GM12878 (cell line): ENCODE data around the gene TMX4. TPM values are rescaled to one million over a fixed set of nuclear protein-coding genes. Genes with fewer than 3 reads are reported as not detected.
A peak's percentile ranks its signal among the peaks of the same experiment; 100 is the strongest.

ENCODE experiments used
- BHLHE40 ChIP-seq, 2 experiments: fragments of 450-650 bp in 1 of 2; IDR thresholded peaks; 2 replicates each; pipeline ENCODE4 v1.6.1; 2011 to 2017; ENCODE audit warnings: low read depth in 2 of 2, borderline replicate concordance in 1 of 2, improper control_type of control experiment in 1 of 2, low read length in 1 of 2, mild to moderate bottlenecking in 1 of 2
- ELK1 ChIP-seq: IDR thresholded peaks from 2 replicates; pipeline ENCODE4 v1.6.1; 2012; ENCODE audit warnings: low read depth, low read length, improper control_type of control experiment
- FOXK2 ChIP-seq: fragments of 450-650 bp; IDR thresholded peaks from 2 replicates; pipeline ENCODE4 v1.6.1; 2017; ENCODE audit warnings: mild to moderate bottlenecking, moderate library complexity
- FOXM1 ChIP-seq: IDR thresholded peaks from 2 replicates; pipeline ENCODE4 v1.6.1; 2012; ENCODE audit warnings: low read depth, mild to moderate bottlenecking, inconsistent platforms, low read length, moderate library complexity
- GATAD2B ChIP-seq: fragments of 450-650 bp; conservative IDR thresholded peaks from 2 replicates; pipeline ENCODE4 v1.6.1; 2017; ENCODE audit warnings: low read depth, mild to moderate bottlenecking, moderate library complexity
- IRF4 ChIP-seq: IDR thresholded peaks from 2 replicates; pipeline ENCODE4 v1.6.1; 2011; ENCODE audit warnings: low read depth, low read length
- IRF5 ChIP-seq: fragments of 450-650 bp; IDR thresholded peaks from 2 replicates; pipeline ENCODE4 v1.6.1; 2017; ENCODE audit warnings: borderline replicate concordance
- JUND ChIP-seq: IDR thresholded peaks from 2 replicates; pipeline ENCODE4 v1.6.1; 2012; ENCODE audit warnings: low read depth, mild to moderate bottlenecking, low read length, improper control_type of control experiment, moderate library complexity
- MEF2B ChIP-seq: fragments of 450-650 bp; IDR thresholded peaks from 2 replicates; pipeline ENCODE4 v1.6.1; 2018; ENCODE audit warnings: mild to moderate bottlenecking, moderate library complexity; ENCODE audit not compliant: partially characterized antibody, poor library complexity, severe bottlenecking
- MLLT1 ChIP-seq: fragments of 450-650 bp; IDR thresholded peaks from 2 replicates; pipeline ENCODE4 v1.6.1; 2016; ENCODE audit warnings: mild to moderate bottlenecking
- MTA3 ChIP-seq: IDR thresholded peaks from 2 replicates; pipeline ENCODE4 v1.6.1; 2012; ENCODE audit warnings: low read length, inconsistent platforms, borderline replicate concordance
- MYB ChIP-seq: fragments of 150-350 bp; IDR thresholded peaks from 2 replicates; pipeline ENCODE4 v1.6.1; 2014; ENCODE audit warnings: mild to moderate bottlenecking, low read depth, low read length, borderline replicate concordance
- NBN ChIP-seq: fragments of 450-650 bp; IDR thresholded peaks from 2 replicates; pipeline ENCODE4 v1.6.1; 2016
- NFIC ChIP-seq: IDR thresholded peaks from 2 replicates; pipeline ENCODE4 v1.6.1; 2012; ENCODE audit warnings: low read depth, mild to moderate bottlenecking, inconsistent platforms, low read length, moderate library complexity
- NFYA ChIP-seq: IDR thresholded peaks from 2 replicates; pipeline ENCODE4 v1.6.1; 2011; ENCODE audit warnings: low read depth, mild to moderate bottlenecking, low read length, improper control_type of control experiment, borderline replicate concordance
- NR2C1 ChIP-seq: fragments of 450-650 bp; IDR thresholded peaks from 2 replicates; pipeline ENCODE4 v1.6.1; 2017; ENCODE audit warnings: antibody characterized with exemption, mild to moderate bottlenecking, moderate library complexity
- PAX8 ChIP-seq: fragments of 450-650 bp; IDR thresholded peaks from 2 replicates; pipeline ENCODE4 v1.6.1; 2017; ENCODE audit warnings: mild to moderate bottlenecking, moderate library complexity
- RAD21 ChIP-seq: IDR thresholded peaks from 2 replicates; pipeline ENCODE4 v1.6.1; 2011; ENCODE audit warnings: mild to moderate bottlenecking, low read depth, low read length, moderate library complexity; ENCODE audit not compliant: insufficient read depth
- RAD51 ChIP-seq: fragments of 450-650 bp; IDR thresholded peaks from 2 replicates; pipeline ENCODE4 v1.6.1; 2016; ENCODE audit warnings: moderate library complexity, mild to moderate bottlenecking, inconsistent platforms
- RFX5 ChIP-seq: IDR thresholded peaks from 2 replicates; pipeline ENCODE4 v1.6.1; 2011; ENCODE audit warnings: low read depth, low read length, improper control_type of control experiment
- SMAD1 ChIP-seq: fragments of 450-650 bp; IDR thresholded peaks from 2 replicates; pipeline ENCODE4 v1.6.1; 2018; ENCODE audit warnings: mild to moderate bottlenecking, low read depth; ENCODE audit not compliant: partially characterized antibody
- TBL1XR1 ChIP-seq: IDR thresholded peaks from 2 replicates; pipeline ENCODE4 v1.6.1; 2012; ENCODE audit warnings: low read depth, low read length, improper control_type of control experiment
- ZNF217 ChIP-seq: fragments of 450-650 bp; IDR thresholded peaks from 2 replicates; pipeline ENCODE4 v1.6.1; 2017; ENCODE audit warnings: antibody characterized with exemption, mild to moderate bottlenecking
- ZNF384 ChIP-seq: IDR thresholded peaks from 2 replicates; pipeline ENCODE4 v1.6.1; 2012; ENCODE audit warnings: low read depth, mild to moderate bottlenecking, low read length, improper control_type of control experiment, borderline replicate concordance
- ZZZ3 ChIP-seq: IDR thresholded peaks from 2 replicates; pipeline ENCODE4 v1.6.1; 2011; ENCODE audit warnings: low read depth; ENCODE audit not compliant: control insufficient read depth, insufficient read length
- polyA plus RNA-seq, 11 experiments: library from polyadenylated mRNA; depleted of rRNA in 4 of 11; unstranded in 6 of 11; stranded (reverse) in 5 of 11; fragments of >200 nt; fragmentation: Nextera tagmentation in 4 of 11; fragmentation: Illumina TruSeq in 1 of 11; extraction: Ambion mirVana in 4 of 11; extraction: Trizol in 1 of 11; gene quantifications; 1 replicate in 1 of 11; 2 replicates in 10 of 11; pipeline versions ENCODE4 v1.2.1 to v1.2.3, GENCODE V29; 2011 to 2016; ENCODE audit warnings: inconsistent platforms in 2 of 11, missing spikeins in 2 of 11, low read depth in 1 of 11
- total RNA-seq, 4 experiments: library from RNA; depleted of rRNA in 3 of 4; stranded (reverse); fragments of >200 nt in 3 of 4; fragmentation: Illumina TruSeq in 1 of 4; extraction: Trizol in 1 of 4; gene quantifications; 2 replicates each; pipeline versions ENCODE4 v1.2.1 to v1.2.3, GENCODE V29; 2013 to 2021

TMX4 gene
- total and polyA plus RNA-seq, 10 of the 15 experiments (the other 5 are each of a cell fraction or from before 2014, with no cell fraction given), result 3.9 to 19.9 (median 11.1) TPM

GRCh38 chr20:8019246-8019997 is at the start of gene TMX4 (continued):
- TF ChIP-seq ZNF217 (peak; percentile 57; the same call in 1 of the 2 replicates), NR2C1 (no peak), MLLT1 (no peak; the same call in 1 of the 2 replicates), RAD51 (no peak), BHLHE40 (IDR thresholded peaks at IDR 0.05; ENCODE audit: borderline replicate concordance in 1 of 2, low read depth in 2 of 2, low read length in 1 of 2) (peak in 1 of 2 experiments; percentile 32; a peak in 2 of 4 replicates), RAD21 (no peak), MYB (0 out of 2 replicates have a peak, but pooled peaks have one; percentile 44), FOXM1 (no peak), MEF2B (peak; percentile 81), ELK1 (no peak), NFYA (no peak), GATAD2B (peak; percentile 98), NFIC (no peak), ZNF384 (no peak), JUND (no peak), IRF4 (no peak), RFX5 (peak; percentile 86), TBL1XR1 (0 out of 2 replicates have a peak, but pooled peaks have one; percentile 7), ZZZ3 (no peak), FOXK2 (0 out of 2 replicates have a peak, but pooled peaks have one; percentile 33), SMAD1 (no peak), PAX8 (no peak), MTA3 (no peak), NBN (no peak), IRF5 (no peak)
